H1 (cell line): ENCODE results near the gene SKIL. TPM values are rescaled to one million over a fixed set of nuclear protein-coding genes. Genes with fewer than 3 reads are reported as not detected.

Experiments
- CTCF ChIA-PET: fragments of 300-600 bp; sonication (Branson Sonifier 250); formaldehyde crosslinking; loops from one replicate; lab custom pipeline; 2021; ENCODE audit not compliant: partially characterized antibody; lab: Charles Lee
- POLR2A ChIA-PET: fragments of 300-600 bp; sonication (Branson Sonifier 250); formaldehyde crosslinking; loops from one replicate; lab custom pipeline; 2021; ENCODE audit warnings: inconsistent platforms; ENCODE audit not compliant: partially characterized antibody; lab: Charles Lee
- DNase-seq, 2 experiments: peaks; one replicate each; pipeline versions ENCODE4 v3.0.0 to v3.0.0-alpha.2; 2010 to 2022; ENCODE audit warnings: low spot score in 2 of 2, low read depth in 1 of 2, mixed read lengths in 1 of 2
- FAIRE-seq: peaks from 2 replicates; lab custom pipeline; 2011; peaks lifted over from hg19 to GRCh38; lab: Jason Lieb, UNC
- H2AFZ ChIP-seq: 2 replicates; pipeline ENCODE4 v1.8.1; 2012; ENCODE audit warnings: low read length, inconsistent platforms
- H2AK5ac ChIP-seq: 2 replicates; pipeline ENCODE4 v1.6.1; 2013; ENCODE audit warnings: low read depth, low read length
- H2BK120ac ChIP-seq: replicated peaks from 2 replicates; pipeline ENCODE3; 2013; ENCODE audit warnings: low read depth, low read length, inconsistent platforms
- H2BK12ac ChIP-seq: 2 replicates; pipeline ENCODE4 v1.6.1; 2013; ENCODE audit warnings: low read depth, low read length
- H2BK15ac ChIP-seq: 2 replicates; pipeline ENCODE4 v1.6.1; 2013; ENCODE audit warnings: low read length
- H2BK20ac ChIP-seq: 2 replicates; pipeline ENCODE4 v1.6.1; 2013; ENCODE audit warnings: low read length
- H2BK5ac ChIP-seq: 2 replicates; pipeline ENCODE4 v1.6.1; 2013; ENCODE audit warnings: low read depth, low read length
- H3K14ac ChIP-seq: 2 replicates; pipeline ENCODE4 v1.6.1; 2013; ENCODE audit warnings: inconsistent platforms; ENCODE audit not compliant: insufficient read length
- H3K18ac ChIP-seq: 2 replicates; pipeline ENCODE4 v1.6.1; 2013; ENCODE audit warnings: low read length; ENCODE audit errors: extremely low read depth
- H3K23ac ChIP-seq: 2 replicates; pipeline ENCODE4 v1.6.1; 2013; ENCODE audit warnings: inconsistent platforms; ENCODE audit not compliant: insufficient read length
- H3K23me2 ChIP-seq: 2 replicates; pipeline ENCODE4 v1.6.1; 2013; ENCODE audit warnings: low read depth, low read length
- H3K27ac ChIP-seq: 2 replicates; pipeline ENCODE4 v1.6.1; 2011; ENCODE audit warnings: low read depth, low read length, inconsistent platforms
- H3K27me3 ChIP-seq, 4 experiments: replicated peaks in 1 of 4; 1 replicate in 1 of 4; 2 replicates in 3 of 4; pipeline versions ENCODE4 v1.6.1 to v1.8.1; 2011 to 2013; ENCODE audit warnings: low read length in 3 of 4, mild to moderate bottlenecking in 3 of 4, inconsistent platforms in 2 of 4, mixed read lengths in 2 of 4, moderate library complexity in 1 of 4; ENCODE audit not compliant: control insufficient read depth in 3 of 4, insufficient read depth in 3 of 4; ENCODE audit errors: extremely low read depth in 1 of 4
- H3K36me3 ChIP-seq, 4 experiments: 2 replicates each; pipeline versions ENCODE4 v1.6.1 to v1.8.1; 2011 to 2013; ENCODE audit warnings: mild to moderate bottlenecking in 4 of 4, low read length in 3 of 4, moderate library complexity in 2 of 4, control low read depth in 1 of 4, inconsistent platforms in 1 of 4; ENCODE audit not compliant: insufficient read depth in 4 of 4, control insufficient read depth in 2 of 4
- H3K4ac ChIP-seq: replicated peaks from 2 replicates; pipeline ENCODE3; 2013; ENCODE audit warnings: low read length, low read depth, mixed read lengths, inconsistent platforms; ENCODE audit not compliant: insufficient read length
- H3K4me1 ChIP-seq, 4 experiments: replicated peaks in 1 of 4; 1 replicate in 1 of 4; 2 replicates in 3 of 4; pipeline versions ENCODE4 v1.6.1 to v1.8.1; 2011 to 2013; ENCODE audit warnings: low read length in 3 of 4, inconsistent platforms in 2 of 4, mixed read lengths in 1 of 4; ENCODE audit not compliant: insufficient read depth in 4 of 4, control insufficient read depth in 3 of 4
- H3K4me2 ChIP-seq, 2 experiments: 2 replicates each; pipeline versions ENCODE4 v1.6.1 to v1.8.1; 2011 to 2013; ENCODE audit warnings: low read depth in 2 of 2, low read length in 2 of 2, control low read depth in 1 of 2, inconsistent platforms in 1 of 2, mild to moderate bottlenecking in 1 of 2; ENCODE audit not compliant: insufficient read depth in 1 of 2
- H3K4me3 ChIP-seq, 4 experiments: fragments of 200-600, 300-600 bp in 1 of 4; sonication (generic), shearing (Covaris generic), sonication (Bioruptor Twin) in 1 of 4; 2 replicates each; pipeline versions ENCODE4 v1.5.1 to v1.8.1; 2011 to 2016; ENCODE audit warnings: low read length in 4 of 4, low read depth in 3 of 4, control low read depth in 2 of 4, inconsistent platforms in 2 of 4, mild to moderate bottlenecking in 2 of 4, mixed read lengths in 1 of 4, moderate library complexity in 1 of 4; ENCODE audit not compliant: insufficient read depth in 2 of 4; ENCODE audit errors: extremely low read depth in 1 of 4
- H3K56ac ChIP-seq: replicated peaks from 2 replicates; pipeline ENCODE3; 2013; ENCODE audit warnings: low read depth, mild to moderate bottlenecking, mixed read lengths, low read length, inconsistent platforms; ENCODE audit not compliant: insufficient read length
- H3K79me1 ChIP-seq: 2 replicates; pipeline ENCODE4 v1.6.1; 2013; ENCODE audit warnings: low read depth, low read length, control low read depth
- H3K79me2 ChIP-seq, 2 experiments: 2 replicates each; pipeline versions ENCODE4 v1.6.1 to v1.8.1; 2012 to 2013; ENCODE audit warnings: low read length in 2 of 2, mild to moderate bottlenecking in 2 of 2, inconsistent platforms in 1 of 2; ENCODE audit not compliant: insufficient read depth in 2 of 2, control insufficient read depth in 1 of 2
- H3K9ac ChIP-seq, 4 experiments: replicated peaks in 1 of 4; 1 replicate in 1 of 4; 2 replicates in 3 of 4; pipeline versions ENCODE4 v1.6.1 to v1.8.1; 2011 to 2013; ENCODE audit warnings: low read depth in 3 of 4, low read length in 3 of 4, control low read depth in 2 of 4, mild to moderate bottlenecking in 2 of 4, moderate library complexity in 2 of 4, inconsistent platforms in 1 of 4; ENCODE audit errors: extremely low read depth in 1 of 4
- H3K9me3 ChIP-seq, 2 experiments: 2 replicates each; pipeline versions ENCODE4 v1.6.1 to v1.8.1; 2012 to 2013; ENCODE audit warnings: mild to moderate bottlenecking in 2 of 2, moderate library complexity in 2 of 2, control low read depth in 1 of 2, inconsistent platforms in 1 of 2, low read depth in 1 of 2, low read length in 1 of 2, mixed read lengths in 1 of 2; ENCODE audit not compliant: insufficient read depth in 2 of 2
- H4K20me1 ChIP-seq, 2 experiments: replicated peaks in 1 of 2; 2 replicates each; pipeline versions ENCODE3 to v1.8.1; 2011 to 2013; ENCODE audit warnings: inconsistent platforms in 2 of 2, low read length in 2 of 2, mild to moderate bottlenecking in 1 of 2; ENCODE audit not compliant: insufficient read depth in 2 of 2, control insufficient read depth in 1 of 2
- H4K5ac ChIP-seq: 2 replicates; pipeline ENCODE4 v1.6.1; 2013; ENCODE audit warnings: low read length, low read depth, mixed read lengths, inconsistent platforms; ENCODE audit not compliant: insufficient read length
- H4K8ac ChIP-seq: 2 replicates; pipeline ENCODE4 v1.8.0; 2013; ENCODE audit warnings: mild to moderate bottlenecking, moderate library complexity, low read length, inconsistent platforms; ENCODE audit not compliant: insufficient read depth; ENCODE audit errors: extremely low read depth
- H4K91ac ChIP-seq: replicated peaks from 2 replicates; pipeline ENCODE3; 2013; ENCODE audit warnings: low read length, mixed read lengths, inconsistent platforms; ENCODE audit not compliant: insufficient read length
- FOSL1 ChIP-seq: IDR thresholded peaks from 2 replicates; pipeline ENCODE4 v1.6.1; 2011; ENCODE audit warnings: mild to moderate bottlenecking, low read depth, low read length, moderate library complexity; ENCODE audit not compliant: insufficient read depth
- HDAC2 ChIP-seq, 2 experiments: fragments of 300-600 bp in 1 of 2; sonication (generic) in 1 of 2; IDR thresholded peaks; 2 replicates each; pipeline ENCODE4 v1.6.1; 2011 to 2012; ENCODE audit warnings: low read depth in 2 of 2, low read length in 2 of 2, mild to moderate bottlenecking in 2 of 2, moderate library complexity in 2 of 2, borderline replicate concordance in 1 of 2, inconsistent platforms in 1 of 2
- KDM4A ChIP-seq: IDR thresholded peaks from one replicate; pipeline ENCODE4 v1.7.1; 2012; ENCODE audit warnings: low read depth, mild to moderate bottlenecking, moderate library complexity, low read length, inconsistent platforms; ENCODE audit not compliant: severe bottlenecking
- NANOG ChIP-seq: IDR thresholded peaks from 2 replicates; pipeline ENCODE4 v1.6.1; 2011; ENCODE audit warnings: low read length, low read depth, mild to moderate bottlenecking, inconsistent platforms; ENCODE audit not compliant: insufficient read depth, poor library complexity, severe bottlenecking
- RFX5 ChIP-seq: IDR thresholded peaks from 2 replicates; pipeline ENCODE4 v1.6.1; 2011; ENCODE audit warnings: low read depth, low read length, improper control_type of control experiment, borderline replicate concordance
- RNF2 ChIP-seq: fragments of 200-900, 300-1000 bp; sonication (generic); IDR thresholded peaks from 2 replicates; pipeline ENCODE4 v1.7.1; 2016; ENCODE audit warnings: borderline replicate concordance, low read depth, mild to moderate bottlenecking, antibody characterized with exemption, low read length; ENCODE audit not compliant: poor library complexity, severe bottlenecking; ENCODE audit errors: missing control alignments
- SIRT6 ChIP-seq: IDR thresholded peaks from one replicate; pipeline ENCODE4 v1.7.1; 2012; ENCODE audit warnings: low read length, inconsistent platforms
- SP4 ChIP-seq: IDR thresholded peaks from 2 replicates; pipeline ENCODE4 v1.6.1; 2012; ENCODE audit warnings: low read length, inconsistent platforms
- SRF ChIP-seq: IDR thresholded peaks from 2 replicates; pipeline ENCODE4 v1.6.1; 2011; ENCODE audit warnings: mild to moderate bottlenecking, low read depth, low read length, moderate library complexity
- SUZ12 ChIP-seq: fragments of 200-600 bp; sonication (generic); IDR thresholded peaks from 2 replicates; pipeline ENCODE4 v1.6.1; 2012; ENCODE audit warnings: mild to moderate bottlenecking, inconsistent platforms, low read length, moderate library complexity, mixed read lengths
- TBP ChIP-seq: IDR thresholded peaks from 2 replicates; pipeline ENCODE4 v1.6.1; 2011; ENCODE audit warnings: low read depth, low read length, improper control_type of control experiment
- ZNF274 ChIP-seq: IDR thresholded peaks from 2 replicates; pipeline ENCODE4 v1.7.0; 2012; ENCODE audit warnings: low read length, borderline replicate concordance; ENCODE audit errors: extremely low read depth
- WGBS, 2 experiments: shearing (Covaris generic) in 1 of 2; methylation state at CpG; one replicate each; pipeline versions ENCODE4 v1.1.6 to v1.1.7; 2013 to 2015; ENCODE audit warnings: low lambda C conversion rate in 2 of 2, mixed read lengths in 2 of 2, inconsistent platforms in 1 of 2, low coverage in 1 of 2, missing lambda C conversion rate in 1 of 2; ENCODE audit not compliant: insufficient replicate concordance in 2 of 2, insufficient coverage in 1 of 2, insufficient read length in 1 of 2; ENCODE audit errors: extremely low coverage in 1 of 2, missing lambda C conversion rate in 1 of 2; 5-methylcytosine and 5-hydroxymethylcytosine counted together
- polyA plus RNA-seq, 7 experiments: library from polyadenylated mRNA; depleted of rRNA in 3 of 7; stranded (reverse) in 5 of 7; unstranded in 2 of 7; fragments of >200 nt in 5 of 7; fragments of 200-250 nt in 2 of 7; gene quantifications; 1 replicate in 5 of 7; 2 replicates in 1 of 7; 4 replicates in 1 of 7; pipeline versions ENCODE4 v1.2.1 to v1.2.3, GENCODE V29; 2011 to 2013; ENCODE audit warnings: missing spikeins in 2 of 7, mixed read lengths in 2 of 7
- total RNA-seq: library from RNA; stranded (reverse); fragmentation: NEBNext Ultra II Directional; extraction: Animal tissue kit (Norgen Biotek cat#: 25700); gene quantifications from 2 replicates; pipeline ENCODE4 v1.2.1, GENCODE V29; 2021

SKIL gene
- total and polyA plus RNA-seq, 2 of the 8 experiments (the other 6 are each of a cell fraction or from before 2014, with no cell fraction given) = 13.2 to 277 TPM

DNA sequence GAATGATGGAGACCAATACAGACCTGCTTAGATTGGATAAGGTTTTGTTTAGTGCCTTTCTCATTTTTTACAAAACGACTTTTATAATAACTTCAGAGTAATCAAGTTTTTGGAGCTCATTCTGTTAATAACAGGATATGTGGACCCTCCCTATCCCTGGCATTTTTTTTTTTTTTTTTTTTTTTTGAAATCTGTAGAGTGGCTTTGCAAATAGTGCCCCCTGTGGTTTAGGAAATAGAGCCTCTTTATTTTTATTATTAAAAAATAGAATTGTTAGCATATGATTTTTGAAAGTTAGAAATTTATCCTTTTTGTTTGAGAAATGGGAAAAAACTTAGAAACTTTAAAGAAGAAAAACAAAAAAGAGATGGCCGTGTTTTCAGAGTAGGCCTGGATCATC is 11.4 kb downstream of the SKIL start:
- Histone ChIP-seq H3K18ac (no peak overlapping the region), H2AK5ac (no peak overlapping the region), H2BK120ac (no peak overlapping the region), H3K36me3 (peaks cover 0 to 46% (median 2%) of the 10 kb centered on the region in 4 experiments; a peak in 3 of 8 replicates), H2BK5ac (no peak overlapping the region), H3K79me1 (no peaks in the 10 kb centered on the region; the same call in 1 of the 2 replicates), H4K20me1 (peaks cover 3% of the 10 kb centered on the region in 2 experiments), H3K9me3 (no peaks in the 10 kb centered on the region), H3K56ac (no peak overlapping the region), H3K14ac (no peak overlapping the region), H3K4me2 (no peak overlapping the region), H4K91ac (no peak overlapping the region), H3K79me2 (peaks cover 23 to 99% of the 10 kb centered on the region in 2 experiments), H2BK15ac (no peak overlapping the region), H3K27me3 (no peaks in the 10 kb centered on the region), H3K4me3 (no peak overlapping the region), H3K23me2 (no peaks in the 10 kb centered on the region), H4K8ac (no peak overlapping the region), H3K4ac (no peak overlapping the region), H3K4me1 (no peaks in the 10 kb centered on the region; a peak in 1 of 7 replicates), H4K5ac (no peak overlapping the region), H3K27ac (no peak overlapping the region), H2BK20ac (no peak overlapping the region), H3K9ac (no peak overlapping the region), H2BK12ac (no peak overlapping the region), H3K23ac (no peak overlapping the region), H2AFZ (no peak overlapping the region)
- DNase-seq (no peak), FAIRE-seq (no peak)
- ChIA-PET CTCF (interaction anchor here (0.6 to 1.0 kb wide), 2 partner anchors 35 to 51 kb away, joined by 4 read pairs; no protein-coding TSS in a partner anchor), POLR2A (interaction anchor here (0.6 kb wide), 1 partner anchor 10 kb away, joined by 3 read pairs; no protein-coding TSS in a partner anchor)
- 83% methylated on average over 2 of the region's 2 CpGs; no CpG with 5 or more reads in 1 of the 2 experiments for WGBS, 2 experiments
- TF ChIP-seq FOSL1 (no peak), HDAC2 (IDR thresholded peaks at IDR 0.05; ENCODE audit: borderline replicate concordance in 1 of 2, low read depth in 2 of 2, low read length in 2 of 2) (no peak), RNF2 (no peak), SUZ12 (no peak), TBP (no peak), RFX5 (no peak), NANOG (no peak), SP4 (no peak), SRF (no peak), KDM4A (no peak), ZNF274 (no peak), SIRT6 (no peak)
